Measurements from ENCODE around the gene CARD14. TPM values are rescaled to one million over a fixed set of nuclear protein-coding genes. Genes with fewer than 3 reads are reported as not detected.

Gene CARD14
- 0.36 TPM in 1 of 2 replicates, not detected in the other for total RNA-seq
- long read RNA-seq, result 0 reads

GRCh38 chr17:80169784-80170500 is at the start of gene CARD14:
TSS of gene CARD14 (plus strand) at chr17:80170030. CDS start at chr17:80181439, 11,409 bp downstream.
- DNase-seq (ENCODE audit: low spot score, unreplicated experiment), result no peak
- Mint-ChIP-seq H3K4me1 (ENCODE audit: low read depth) (no peaks in the 10 kb centered on the region), H3K27me3 (peaks cover 3% of the 10 kb centered on the region), H3K4me3 (ENCODE audit: low read depth) (no peak within 1 kb of the TSS), H3K9me3 (ENCODE audit: low read depth) (peaks cover 4% of the 10 kb centered on the region), H3K27ac (no peak within 1 kb of the TSS), H3K36me3 (ENCODE audit: insufficient read depth) (no peaks in the 10 kb centered on the region)
- TF ChIP-seq CTCF (IDR thresholded peaks at IDR 0.05; ENCODE audit: unreplicated experiment), result no peak

- Mint-ChIP-seq H3K27me3 (peaks cover 3% of the 10 kb centered on the region), H3K4me3 (ENCODE audit: low read depth) (no peak overlapping the region), H3K9me3 (ENCODE audit: low read depth) (no peaks in the 10 kb centered on the region), H3K36me3 (ENCODE audit: insufficient read depth) (no peaks in the 10 kb centered on the region), H3K4me1 (ENCODE audit: low read depth) (peaks cover 7% of the 10 kb centered on the region), H3K27ac (no peak overlapping the region)
- no peak for TF ChIP-seq CTCF (IDR thresholded peaks at IDR 0.05; ENCODE audit: unreplicated experiment)
- DNase-seq (ENCODE audit: low spot score, unreplicated experiment), result no peak
Measured at GRCh38 chr17:80122026-80122575, 47.7 kb upstream of the CARD14 start.

GRCh38 chr17:80122926-80123505 is 46.8 kb upstream of the CARD14 start:
- H3K9me3 Mint-ChIP-seq (ENCODE audit: low read depth), result no peaks in the 10 kb centered on the region
- H3K4me3 Mint-ChIP-seq (ENCODE audit: low read depth), result no peak overlapping the region
- H3K36me3 Mint-ChIP-seq (ENCODE audit: insufficient read depth), result no peaks in the 10 kb centered on the region
- no peak for TF ChIP-seq CTCF (IDR thresholded peaks at IDR 0.05; ENCODE audit: unreplicated experiment)
- H3K4me1 Mint-ChIP-seq (ENCODE audit: low read depth), result peaks cover 7% of the 10 kb centered on the region
- no peak overlapping the region for H3K27ac Mint-ChIP-seq
- peaks cover 3% of the 10 kb centered on the region for H3K27me3 Mint-ChIP-seq
- DNase-seq (ENCODE audit: low spot score, unreplicated experiment), result no peak

- H3K9me3 Mint-ChIP-seq (ENCODE audit: low read depth), result no peaks in the 10 kb centered on the region
- H3K27me3 Mint-ChIP-seq, result peaks cover 3% of the 10 kb centered on the region
- H3K4me1 Mint-ChIP-seq (ENCODE audit: low read depth), result peaks cover 7% of the 10 kb centered on the region
- peak overlapping the region; percentile 91 for H3K27ac Mint-ChIP-seq
- H3K36me3 Mint-ChIP-seq (ENCODE audit: insufficient read depth), result no peaks in the 10 kb centered on the region
- TF ChIP-seq CTCF (IDR thresholded peaks at IDR 0.05; ENCODE audit: unreplicated experiment), result no peak
- DNase-seq (ENCODE audit: low spot score, unreplicated experiment), result no peak
- H3K4me3 Mint-ChIP-seq (ENCODE audit: low read depth), result no peak overlapping the region
Measured at GRCh38 chr17:80123791-80124190, 46.0 kb upstream of the CARD14 start.

- H3K36me3 Mint-ChIP-seq (ENCODE audit: insufficient read depth), result no peaks in the 10 kb centered on the region
- DNase-seq (ENCODE audit: low spot score, unreplicated experiment), result peak; percentile 44
- H3K27me3 Mint-ChIP-seq, result peaks cover 3% of the 10 kb centered on the region
- peak overlapping the region; percentile 91 for H3K27ac Mint-ChIP-seq
- H3K4me3 Mint-ChIP-seq (ENCODE audit: low read depth), result no peak overlapping the region
- H3K9me3 Mint-ChIP-seq (ENCODE audit: low read depth), result no peaks in the 10 kb centered on the region
- peak; percentile 84 for TF ChIP-seq CTCF (IDR thresholded peaks at IDR 0.05; ENCODE audit: unreplicated experiment)
- H3K4me1 Mint-ChIP-seq (ENCODE audit: low read depth), result peaks cover 7% of the 10 kb centered on the region
Measured at GRCh38 chr17:80124351-80124981, 45.4 kb upstream of the CARD14 start.
